Fibroblast of gingiva (primary cell): ENCODE results near the gene TNNI3.
A peak's percentile ranks its signal among the peaks of the same experiment; 100 is the strongest.

Experiments used
- DNase-seq: peaks from one replicate; pipeline ENCODE4 v3.0.0-alpha.2; 2011; ENCODE audit warnings: low read depth

TNNI3 gene

GRCh38 chr19:55146705-55147273 is 10.7 kb downstream of the TNNI3 start:
- no peak for DNase-seq

GRCh38 chr19:55146078-55146704 is 11.3 kb downstream of the TNNI3 start:
- no peak for DNase-seq

GRCh38 chr19:55145232-55145631 is 12.3 kb downstream of the TNNI3 start:
- DNase-seq, result no peak

- DNase-seq, result no peak
These were observed 15.8 kb downstream of the TNNI3 start for GRCh38 chr19:55141696-55142095.

GRCh38 chr19:55137915-55138314 is 19.6 kb downstream of the TNNI3 start:
- DNase-seq, result no peak

- no peak for DNase-seq
These were observed 21.0 kb downstream of the TNNI3 start for GRCh38 chr19:55136399-55137102.

GRCh38 chr19:55134736-55135135 is 22.8 kb downstream of the TNNI3 start:
- DNase-seq, result no peak

- DNase-seq, result no peak
These were observed 23.7 kb downstream of the TNNI3 start for GRCh38 chr19:55133639-55134444.

- DNase-seq, result no peak
These were observed 24.9 kb downstream of the TNNI3 start for GRCh38 chr19:55132453-55133129.

- DNase-seq, result peak; percentile 45
These were observed 26.1 kb downstream of the TNNI3 start for GRCh38 chr19:55131421-55131820.

GRCh38 chr19:55119053-55119452 is 38.5 kb downstream of the TNNI3 start:
- no peak for DNase-seq

GRCh38 chr19:55118401-55118991 is 39.0 kb downstream of the TNNI3 start:
- DNase-seq, result peak; percentile 15

- DNase-seq, result peak; percentile 99
These were observed 39.7 kb downstream of the TNNI3 start for GRCh38 chr19:55117663-55118391.

- DNase-seq, result no peak
These were observed 40.5 kb downstream of the TNNI3 start, which contains the start of gene PPP1R12C for GRCh38 chr19:55116859-55117662. PPP1R12C (minus strand) TSS chr19:55117637; CDS start chr19:55117543, 94 bp downstream.

- DNase-seq, result peak; percentile 66
These were observed 41.2 kb downstream of the TNNI3 start for GRCh38 chr19:55116232-55116858.

- no peak for DNase-seq
These were observed 42.0 kb downstream of the TNNI3 start for GRCh38 chr19:55115446-55116065.

- no peak for DNase-seq
These were observed 42.9 kb downstream of the TNNI3 start for GRCh38 chr19:55114566-55115145.

- DNase-seq, result peak; percentile 96
These were observed 43.9 kb downstream of the TNNI3 start for GRCh38 chr19:55113570-55114039.
